NCI-H1092 treated with DMSO at 0.1 percent for 48 hours (cell line): ENCODE results near the gene CNTNAP5.
A peak's percentile ranks its signal among the peaks of the same experiment; 100 is the strongest.

Source experiments
- DNase-seq: peaks from one replicate; lab custom pipeline; 2025; lab: John Stamatoyannopoulos, UW

CNTNAP5 gene

DNA sequence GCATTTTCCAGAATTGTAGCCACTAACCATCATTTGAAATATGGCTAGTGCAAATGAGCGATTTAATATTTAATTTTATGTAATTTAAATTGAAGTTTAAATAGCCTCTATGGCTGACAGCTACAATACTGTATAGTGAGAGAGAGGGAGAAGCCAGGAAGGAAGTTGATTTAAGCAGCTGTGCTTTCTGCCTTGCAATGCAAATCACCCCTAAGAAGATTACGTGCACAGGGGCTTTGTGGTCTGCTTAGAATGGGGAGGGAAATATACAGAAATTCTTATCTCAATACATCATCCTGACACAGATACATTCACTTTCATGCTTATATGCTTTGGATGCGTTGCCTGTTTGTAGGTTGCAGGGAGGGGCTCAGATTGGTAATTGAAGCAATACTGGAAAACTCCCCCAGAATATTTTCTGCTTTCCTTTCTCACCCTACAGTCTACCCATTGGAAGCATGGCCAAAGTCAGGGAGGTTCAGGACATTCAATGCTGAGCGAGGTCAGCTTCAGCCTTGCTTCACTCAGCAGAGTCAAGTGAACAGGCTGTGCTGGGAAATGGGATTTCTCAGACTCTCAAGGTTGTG, 674.0 kb downstream of the CNTNAP5 start:
- no peak for DNase-seq

- no peak for DNase-seq
Observed at GRCh38 chr2:124702777-124703176, 677.7 kb downstream of the CNTNAP5 start.

DNA sequence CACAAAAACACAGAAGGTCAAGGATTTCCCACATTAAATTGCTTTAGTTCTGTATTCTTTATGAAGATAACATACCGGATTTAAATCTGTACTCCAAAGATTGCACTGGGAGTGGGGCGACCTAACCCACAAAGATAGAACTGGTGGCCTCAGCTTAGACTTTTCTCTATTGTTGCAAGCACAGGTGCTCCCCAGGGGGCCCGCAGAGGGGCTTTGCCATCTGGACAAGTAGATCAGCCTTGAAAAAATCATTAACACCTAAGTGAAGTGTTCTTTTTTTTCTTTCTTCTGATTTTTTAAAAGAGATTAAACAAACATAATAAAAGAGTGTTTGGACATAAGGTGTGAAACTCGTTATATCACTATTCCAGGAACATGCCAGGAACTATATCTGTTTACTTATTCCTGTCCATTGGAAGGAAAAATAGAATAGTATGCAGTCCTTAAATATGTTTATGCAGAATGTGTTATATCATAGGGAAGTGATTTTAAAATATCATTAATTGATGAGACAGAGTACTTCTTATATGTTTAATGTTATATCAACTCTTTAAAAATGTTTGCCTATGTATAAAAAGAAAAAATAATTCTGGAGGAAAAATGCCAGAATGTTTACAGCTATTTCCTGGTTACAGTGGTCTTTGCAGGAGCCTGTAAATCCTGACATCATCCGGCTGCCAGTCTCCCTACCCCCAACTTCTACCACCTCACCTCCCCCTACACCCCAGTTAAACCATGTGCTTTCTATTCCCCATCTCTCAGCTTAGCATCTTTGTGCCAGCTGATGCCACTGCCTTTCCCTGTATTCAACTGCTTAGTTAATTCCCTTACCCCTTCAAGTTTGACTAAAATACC, 679.2 kb downstream of the CNTNAP5 start:
- no peak for DNase-seq

DNA sequence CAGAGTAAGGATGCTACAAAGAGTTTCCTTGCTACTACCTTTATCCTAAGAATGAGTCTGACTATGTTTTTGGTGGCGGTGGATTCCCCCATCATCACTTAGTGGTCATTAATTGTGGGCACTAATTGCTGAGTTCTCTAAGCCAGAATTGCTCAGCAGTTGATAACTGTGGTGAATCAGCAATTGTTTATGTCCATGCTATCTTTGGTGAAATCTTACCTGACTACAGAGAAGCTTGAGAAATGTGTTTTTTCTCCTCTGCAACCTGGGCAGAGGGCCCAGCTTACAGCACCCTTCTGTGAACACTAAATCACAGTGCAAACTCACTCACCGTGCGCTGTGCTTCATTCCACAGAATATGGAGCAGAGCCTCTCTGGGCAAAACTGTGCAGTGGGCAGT, 683.6 kb downstream of the CNTNAP5 start:
- DNase-seq = no peak

DNA sequence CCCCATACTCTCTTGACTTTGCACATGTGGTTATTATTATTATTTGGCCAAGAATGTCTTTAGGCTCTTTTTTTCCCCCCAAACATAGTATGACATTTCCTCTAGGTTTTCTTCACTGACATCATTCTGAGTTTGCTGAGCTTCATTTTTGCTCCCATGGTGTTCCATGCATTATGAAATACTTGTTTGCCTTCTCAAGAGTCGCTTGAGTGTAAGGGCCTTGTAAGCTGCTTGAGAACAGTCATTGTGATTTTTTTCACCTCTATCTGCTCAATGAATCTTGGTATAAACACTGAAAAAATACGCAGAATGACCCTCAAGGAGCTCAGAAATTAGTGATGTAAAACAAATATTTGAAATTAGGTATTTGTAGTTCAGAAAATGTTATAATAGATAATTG, 688.9 kb downstream of the CNTNAP5 start:
- no peak for DNase-seq

- DNase-seq = no peak
Observed at GRCh38 chr2:124725187-124725586, 700.1 kb downstream of the CNTNAP5 start.

DNA sequence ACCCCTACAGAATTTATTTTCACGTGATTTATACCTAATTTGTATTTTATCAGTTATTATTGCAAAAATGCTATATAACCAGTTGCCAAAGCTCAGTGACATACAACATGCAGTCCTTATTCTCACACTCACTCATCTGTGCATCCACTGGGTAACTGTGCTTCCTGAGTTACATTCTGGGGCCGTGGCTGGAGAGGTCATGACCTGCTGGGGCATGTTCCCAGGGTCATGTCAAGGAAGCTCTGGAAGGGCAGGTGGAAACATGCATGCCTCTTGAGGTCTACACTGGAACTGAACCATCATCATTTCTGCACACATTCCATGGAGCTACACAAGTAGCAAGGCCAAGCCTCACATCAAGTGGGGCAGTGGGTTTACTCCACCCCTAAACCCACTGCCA, 715.5 kb downstream of the CNTNAP5 start:
- DNase-seq = no peak

DNA sequence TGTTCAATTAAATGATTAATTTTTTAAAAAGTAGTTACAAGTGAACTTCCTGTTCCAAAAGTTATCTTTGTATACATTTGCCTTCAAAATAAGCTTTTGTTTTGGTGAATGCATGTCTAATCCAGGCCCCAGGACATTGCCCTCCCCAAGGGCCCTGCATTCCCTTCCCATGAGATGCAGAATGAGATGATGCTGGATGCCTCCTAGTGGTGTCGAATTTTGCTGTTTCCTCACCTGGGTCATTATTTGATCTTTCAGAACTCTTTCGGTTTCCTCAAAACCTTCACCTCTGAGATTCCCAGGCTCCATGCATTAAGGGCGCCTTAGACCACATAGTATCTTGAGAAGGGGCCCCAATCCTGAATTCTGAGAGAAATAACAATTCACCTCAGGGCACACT, 728.8 kb downstream of the CNTNAP5 start:
- DNase-seq = no peak

DNA sequence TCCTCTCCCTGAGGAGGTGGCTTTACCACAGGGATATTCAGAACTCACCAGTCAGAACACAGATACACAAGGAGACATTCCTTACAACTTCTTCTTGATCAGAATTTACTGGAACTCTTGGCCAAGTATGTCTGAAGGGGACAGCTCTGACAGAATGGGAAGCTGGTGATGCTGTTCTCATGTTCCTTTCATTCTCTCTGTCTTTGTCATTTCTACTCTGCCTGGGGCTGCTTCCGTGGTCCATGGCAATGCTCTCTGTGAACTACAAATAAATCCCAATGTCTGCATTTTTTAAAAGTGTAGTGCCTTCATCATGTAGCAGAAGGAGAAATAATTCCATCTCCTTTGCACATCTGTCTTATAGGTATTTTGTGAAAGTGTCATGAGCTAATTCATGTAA, 730.3 kb downstream of the CNTNAP5 start:
- DNase-seq = no peak

GRCh38 chr2:124756048-124756447, 731.0 kb downstream of the CNTNAP5 start:
- no peak for DNase-seq

- no peak for DNase-seq
Observed at GRCh38 chr2:124762388-124762787, 737.3 kb downstream of the CNTNAP5 start.

DNA sequence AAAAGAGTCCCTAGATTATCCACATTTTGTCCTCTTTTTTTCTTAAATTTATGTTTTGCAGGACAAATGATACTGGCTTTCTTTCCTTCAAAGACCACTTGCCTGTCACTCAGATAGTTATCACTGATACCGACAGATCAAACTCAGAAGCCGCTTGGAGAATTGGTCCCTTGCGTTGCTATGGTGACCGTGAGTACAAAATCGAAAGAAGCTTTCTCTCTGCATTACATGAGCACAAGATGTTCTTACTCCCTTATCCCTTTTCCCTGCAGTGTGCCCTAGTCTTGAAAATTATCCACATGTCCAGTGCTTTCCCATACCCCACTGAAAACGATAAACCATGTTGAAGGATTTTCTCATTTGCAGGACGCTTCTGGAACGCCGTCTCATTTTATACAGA, 738.5 kb downstream of the CNTNAP5 start:
- DNase-seq = no peak

DNA sequence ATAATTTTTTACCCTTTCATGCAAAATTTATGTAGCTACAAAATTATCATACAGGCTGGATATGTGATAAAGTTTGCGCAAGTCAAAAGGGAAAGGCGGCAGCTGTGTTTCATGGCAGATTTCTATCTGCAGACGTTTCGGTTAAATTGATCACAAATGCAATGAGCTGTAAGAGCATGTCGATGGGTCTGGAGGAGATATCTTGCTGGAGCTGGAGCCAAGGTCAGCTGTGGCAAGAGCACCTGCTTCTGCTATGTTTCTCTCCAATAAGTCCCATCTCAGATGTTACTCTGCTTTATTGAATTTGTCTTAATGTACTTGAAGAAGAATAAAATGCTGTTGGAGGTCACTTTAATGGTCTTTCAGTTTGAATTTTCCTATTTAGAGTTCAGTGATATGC, 749.7 kb downstream of the CNTNAP5 start:
- DNase-seq = no peak

GRCh38 chr2:124776332-124776731, 751.2 kb downstream of the CNTNAP5 start:
- DNase-seq = no peak

- no peak for DNase-seq
Observed at GRCh38 chr2:124778076-124778475, 753.0 kb downstream of the CNTNAP5 start.

GRCh38 chr2:124796647-124797046, 771.6 kb downstream of the CNTNAP5 start:
- no peak for DNase-seq

- DNase-seq = no peak
Observed at GRCh38 chr2:124797049-124797448, 772.0 kb downstream of the CNTNAP5 start.

DNA sequence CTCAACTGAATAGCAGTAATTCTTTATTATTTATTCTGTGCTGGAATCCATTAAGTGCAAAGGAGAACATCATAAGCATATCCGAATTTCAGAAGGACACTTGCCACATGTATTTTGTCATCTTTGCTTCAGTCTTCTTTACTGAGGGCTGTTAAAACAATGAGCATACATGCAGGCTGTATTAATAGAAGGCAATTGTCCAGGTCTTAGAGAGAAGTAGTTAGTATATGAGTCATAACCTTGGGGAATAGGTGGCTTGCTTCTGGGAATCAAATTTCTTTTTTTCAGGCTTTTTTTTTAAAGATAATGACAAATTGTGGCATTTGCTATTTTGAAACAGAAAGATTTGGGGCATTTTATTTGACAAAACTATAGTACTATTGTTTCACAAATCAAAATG, 773.5 kb downstream of the CNTNAP5 start:
- no peak for DNase-seq

DNA sequence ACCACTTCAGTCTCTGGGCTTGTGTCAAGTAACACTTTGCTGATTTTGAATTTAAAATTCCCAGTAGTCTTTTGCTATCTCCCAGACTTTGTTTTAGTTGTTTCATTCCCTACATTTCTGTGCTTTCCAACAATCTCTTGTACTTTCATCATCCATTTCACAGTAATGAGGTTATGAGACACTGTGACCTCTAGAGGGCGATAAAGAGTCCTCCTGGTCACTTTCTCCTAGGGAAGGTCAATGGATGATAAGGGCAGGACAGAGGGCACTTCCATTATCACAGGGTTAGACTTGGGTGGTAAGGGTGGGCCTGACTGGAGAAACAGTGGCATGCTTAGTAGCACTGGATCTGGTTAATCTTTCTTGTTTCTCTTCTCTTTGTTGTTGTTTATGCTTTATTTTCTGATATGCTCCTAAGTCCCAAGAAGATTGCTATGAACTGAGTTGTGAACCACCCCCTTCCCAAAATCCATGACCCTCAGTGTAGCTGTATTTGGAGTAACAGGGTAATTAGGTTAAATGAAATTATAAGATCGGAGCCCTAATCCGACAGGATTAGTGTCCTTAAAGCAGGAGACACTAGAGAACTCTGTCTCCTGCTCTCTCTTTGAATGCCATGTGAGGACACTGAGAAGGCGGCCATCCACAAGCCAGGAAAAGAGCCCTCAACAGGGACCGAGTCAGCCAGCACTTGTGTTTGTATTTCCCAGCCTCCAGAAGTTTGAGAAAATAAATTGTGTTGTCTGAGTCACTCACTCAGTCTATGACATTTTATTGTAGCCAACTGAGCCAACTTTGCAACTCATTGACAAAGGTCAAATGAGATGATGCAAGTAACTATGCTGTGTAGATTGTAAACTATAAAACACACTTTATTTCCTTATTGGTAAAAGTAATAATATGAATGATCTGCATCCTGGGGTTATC, 779.2 kb downstream of the CNTNAP5 start:
- DNase-seq = peak; percentile 4

- no peak for DNase-seq
Observed at GRCh38 chr2:124805060-124805459, 780.0 kb downstream of the CNTNAP5 start.

- peak; percentile 38 for DNase-seq
Observed at GRCh38 chr2:124810132-124810531, 785.0 kb downstream of the CNTNAP5 start.

GRCh38 chr2:124814968-124815745, 790.1 kb downstream of the CNTNAP5 start:
- DNase-seq = no peak
